GM18499 (cell line): ENCODE data around the gene ASCL2.

Source experiments
- ATAC-seq: cut with Tn5 transposase; IDR thresholded peaks from one replicate; pipeline ENCODE4 v1.9.1; 2021; ENCODE audit warnings: moderate number of reproducible peaks; ENCODE audit not compliant: insufficient read depth, unreplicated experiment

The ASCL2 gene

DNA sequence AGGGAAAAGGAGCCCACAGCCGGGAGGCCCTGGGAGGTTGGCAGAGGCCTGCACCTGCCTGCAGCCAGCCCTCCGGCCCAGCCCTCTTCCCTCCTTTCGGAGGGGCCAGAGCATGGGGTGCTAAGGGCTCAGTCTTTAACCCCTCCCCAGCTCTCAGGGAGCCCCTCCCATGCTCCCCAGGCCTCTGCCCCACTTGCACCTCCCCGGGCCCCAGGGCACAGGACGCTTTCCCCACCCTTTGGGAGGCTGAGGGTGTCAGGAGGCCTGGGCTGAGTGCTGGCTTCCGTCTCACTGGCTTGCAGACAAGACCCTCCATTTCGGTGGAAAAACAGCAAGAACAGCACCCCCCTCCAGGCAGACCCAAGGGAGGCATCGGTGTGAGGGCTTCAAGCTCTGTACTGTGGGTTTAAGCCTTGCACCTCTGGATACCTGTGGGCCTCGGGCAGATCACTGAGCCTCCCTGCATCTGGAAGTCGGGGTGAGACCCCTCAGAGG lies 7.3 kb downstream of the ASCL2 start:
- no peak for ATAC-seq

DNA sequence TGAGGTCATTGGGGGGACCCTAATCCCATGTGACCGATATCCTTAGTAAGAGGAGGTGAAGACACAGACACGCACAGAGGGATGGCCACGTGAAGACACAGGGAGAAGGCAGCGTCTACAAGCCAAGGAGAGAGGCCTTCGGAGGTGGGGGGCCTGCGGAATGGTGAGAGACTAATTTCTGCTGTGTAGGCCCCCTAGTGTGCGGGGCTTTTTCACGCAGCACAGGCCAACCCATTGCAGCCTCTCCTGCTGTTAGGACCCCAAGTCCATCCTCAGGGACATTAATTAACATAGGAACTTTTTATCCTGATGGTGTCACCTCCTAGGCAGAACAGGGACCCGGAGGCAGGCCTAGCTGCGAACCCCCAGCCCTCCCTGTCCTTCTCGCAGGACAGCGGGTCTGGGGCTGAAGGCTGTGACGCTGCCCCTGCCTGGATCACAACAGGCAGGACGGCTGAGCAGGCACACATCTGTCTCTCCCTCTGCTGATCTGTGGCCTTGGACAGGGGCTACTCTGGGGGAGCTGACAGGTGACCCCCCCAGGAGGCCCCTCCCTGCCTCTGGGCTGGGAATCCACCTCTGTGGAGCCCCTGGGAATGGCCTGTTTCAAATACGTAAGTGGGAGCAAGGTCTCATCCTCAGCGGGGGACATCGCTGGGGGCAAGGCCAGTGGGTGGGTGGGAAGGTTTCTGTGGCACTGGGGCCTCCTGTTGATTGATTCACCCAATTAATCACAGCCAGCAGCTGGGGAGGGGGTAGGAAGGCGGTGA lies 7.9 kb downstream of the ASCL2 start:
- no peak for ATAC-seq

DNA sequence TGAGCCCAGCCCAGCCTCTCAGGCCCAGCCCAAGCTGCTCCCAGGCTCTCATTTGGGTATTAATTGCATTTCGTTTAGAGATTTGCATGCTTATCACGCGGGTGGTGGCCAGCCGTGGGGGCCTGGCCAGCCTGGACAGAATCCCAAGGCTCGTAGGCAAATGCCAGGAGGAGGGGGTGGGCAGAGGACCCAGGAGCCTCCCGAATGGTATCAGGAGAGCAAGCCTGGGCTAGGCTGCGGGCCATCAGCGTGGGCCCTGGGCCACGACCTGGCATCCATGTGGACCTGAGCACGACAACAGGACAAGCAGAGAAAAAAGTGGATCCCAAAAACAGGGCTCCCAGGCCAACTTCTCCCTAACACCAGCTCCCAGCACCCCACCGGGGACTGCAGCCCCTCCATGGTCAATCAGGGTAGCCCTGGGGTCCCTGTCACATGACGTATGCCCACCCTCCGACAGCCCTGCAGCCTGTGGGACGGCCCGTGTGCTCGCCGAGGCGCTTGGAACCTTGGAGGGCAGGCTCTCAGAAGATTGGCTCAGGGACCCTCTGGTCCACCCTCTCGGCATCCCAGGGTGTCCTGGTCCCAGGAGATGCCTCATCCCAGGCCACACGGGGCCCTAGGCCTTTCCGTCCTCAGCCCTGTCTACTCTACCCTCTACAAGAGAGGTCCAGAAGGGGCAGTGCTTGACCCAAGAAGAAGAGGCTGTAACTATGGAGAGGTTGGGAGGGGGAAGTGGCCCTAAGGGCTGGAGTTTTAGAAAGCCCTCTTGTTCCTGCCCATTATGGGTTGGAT lies 8.8 kb downstream of the ASCL2 start:
- no peak for ATAC-seq

DNA sequence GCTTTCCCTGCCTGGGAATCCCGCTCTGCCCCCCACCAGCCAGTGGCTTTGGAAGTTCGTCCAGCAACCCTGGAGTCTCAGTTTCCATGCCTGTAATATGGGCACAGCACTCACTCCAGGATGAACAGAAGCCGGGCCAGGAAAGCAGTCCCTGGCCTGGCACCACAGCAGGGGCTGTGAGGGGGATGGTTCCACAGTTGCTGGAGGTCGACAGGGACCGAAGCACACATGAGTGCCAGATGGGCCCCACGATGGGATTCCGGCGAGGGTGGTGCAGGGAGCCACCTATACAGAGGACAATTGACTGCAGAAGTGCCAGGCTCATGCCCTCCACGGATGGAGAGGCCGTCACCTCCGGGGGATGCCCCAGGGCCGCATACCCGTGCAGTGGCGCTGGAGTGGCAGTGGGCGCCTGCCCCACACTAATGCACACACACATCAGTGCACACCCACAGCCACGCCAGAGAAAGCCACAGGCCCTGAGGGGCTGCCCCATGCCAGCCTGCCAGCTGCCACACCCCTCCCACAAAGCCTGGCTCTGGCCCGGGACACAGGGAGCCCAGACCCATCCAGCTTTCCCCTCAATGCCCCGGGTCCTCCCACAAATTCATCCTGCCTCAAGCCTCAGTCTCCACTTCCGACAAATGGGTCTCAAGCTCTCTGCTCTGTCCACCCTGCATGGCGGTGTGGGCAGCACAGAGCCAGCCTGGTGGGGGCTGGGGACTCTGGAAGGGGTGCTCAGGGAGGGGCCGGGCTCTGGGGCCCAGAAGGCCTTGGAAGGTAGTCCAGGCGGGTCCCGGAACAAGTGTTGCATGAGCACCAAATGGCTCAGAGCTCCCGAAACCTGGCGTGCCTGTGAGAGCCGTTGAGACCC lies 9.7 kb downstream of the ASCL2 start:
- no peak for ATAC-seq

DNA sequence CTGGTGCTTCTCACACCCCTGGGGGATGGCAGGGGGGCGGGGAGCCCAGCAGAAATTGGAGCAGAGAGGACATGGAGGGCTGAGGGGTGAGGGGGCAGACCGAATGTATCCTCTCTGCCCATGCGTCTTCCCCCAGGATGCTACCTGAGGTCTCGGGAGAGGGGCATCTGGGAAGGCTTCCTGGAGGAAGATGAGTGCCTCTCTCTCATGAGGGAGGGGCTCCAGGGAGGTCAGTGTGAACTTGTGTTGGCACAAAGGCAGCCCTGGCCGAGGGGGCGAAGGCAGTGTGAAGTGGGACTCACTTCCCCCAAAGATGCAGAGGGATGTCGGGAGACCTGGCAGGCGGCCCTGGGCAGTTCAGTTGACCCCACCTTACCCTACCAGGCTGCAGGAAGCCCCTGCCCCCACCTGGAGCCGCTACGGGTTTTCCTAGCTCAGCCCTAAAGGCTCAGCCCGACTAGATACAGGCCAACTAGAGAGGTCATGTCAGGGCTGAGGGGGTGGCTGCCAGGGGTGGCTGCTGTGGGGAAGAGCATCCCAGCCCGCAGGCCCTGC lies 10.4 kb downstream of the ASCL2 start:
- no peak for ATAC-seq

DNA sequence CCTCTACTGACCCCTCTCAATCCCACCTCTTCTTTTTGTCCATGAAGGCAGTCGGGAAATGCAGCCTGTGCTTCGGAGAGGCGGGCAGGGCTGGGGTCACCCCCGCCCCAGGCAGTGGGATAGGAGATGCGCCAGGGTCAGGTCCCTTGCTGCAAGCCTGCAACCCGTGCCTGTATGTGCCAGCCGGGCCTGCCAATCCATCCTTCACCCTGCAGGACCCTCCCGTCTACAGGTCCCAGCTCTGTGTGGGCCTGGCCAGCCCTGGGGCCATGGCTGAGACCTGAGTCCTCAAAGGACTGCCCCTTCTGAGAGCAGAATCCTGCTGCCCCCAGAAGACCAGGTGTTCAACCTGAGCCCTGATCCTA lies 10.9 kb downstream of the ASCL2 start:
- ATAC-seq, result no peak

DNA sequence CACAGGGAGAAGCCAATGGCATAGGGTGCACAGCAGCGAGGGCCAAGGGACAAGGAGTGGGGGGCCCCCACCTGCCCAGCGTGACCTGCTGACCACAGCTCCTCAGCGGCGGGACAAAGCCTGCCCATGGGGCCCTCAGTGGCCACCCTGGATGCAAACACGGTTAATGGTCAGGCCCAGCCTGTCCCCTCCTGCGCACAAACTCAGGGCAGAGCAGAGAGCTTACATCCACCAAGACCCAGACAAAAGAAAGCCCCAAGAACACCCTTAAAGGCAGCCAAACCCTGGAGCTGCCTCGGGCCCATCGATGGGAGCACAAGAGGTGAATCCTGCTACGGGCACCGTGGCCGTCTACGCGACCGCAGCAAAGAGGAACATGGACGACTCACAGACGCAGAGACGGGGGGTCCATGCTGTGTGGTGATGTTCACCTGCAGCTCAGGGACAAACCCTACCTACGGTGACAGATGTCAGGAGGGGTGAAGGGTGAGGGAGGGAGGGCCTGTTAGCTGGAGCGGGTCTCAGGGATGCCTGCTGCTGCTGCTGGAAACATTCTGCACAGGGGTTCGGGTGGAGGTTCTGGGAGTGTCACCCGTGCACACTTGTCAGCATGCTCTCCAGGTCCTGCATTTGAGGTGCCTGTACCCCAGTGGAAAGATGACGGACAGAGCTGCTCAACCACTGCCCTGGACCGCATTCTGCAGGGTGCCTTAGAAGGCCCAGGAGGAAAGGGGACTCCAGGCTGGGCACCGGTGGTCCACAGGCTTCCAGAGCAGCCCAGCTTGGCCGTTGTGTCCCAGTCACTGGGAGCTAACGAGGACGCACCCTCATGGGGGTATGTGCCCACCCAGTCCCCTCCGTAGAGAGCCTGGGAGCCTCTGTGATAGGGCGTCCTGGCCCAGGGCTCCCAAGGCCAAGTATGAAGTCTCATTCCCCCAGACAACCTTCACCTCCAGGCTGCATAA lies 11.6 kb downstream of the ASCL2 start:
- ATAC-seq, result no peak

DNA sequence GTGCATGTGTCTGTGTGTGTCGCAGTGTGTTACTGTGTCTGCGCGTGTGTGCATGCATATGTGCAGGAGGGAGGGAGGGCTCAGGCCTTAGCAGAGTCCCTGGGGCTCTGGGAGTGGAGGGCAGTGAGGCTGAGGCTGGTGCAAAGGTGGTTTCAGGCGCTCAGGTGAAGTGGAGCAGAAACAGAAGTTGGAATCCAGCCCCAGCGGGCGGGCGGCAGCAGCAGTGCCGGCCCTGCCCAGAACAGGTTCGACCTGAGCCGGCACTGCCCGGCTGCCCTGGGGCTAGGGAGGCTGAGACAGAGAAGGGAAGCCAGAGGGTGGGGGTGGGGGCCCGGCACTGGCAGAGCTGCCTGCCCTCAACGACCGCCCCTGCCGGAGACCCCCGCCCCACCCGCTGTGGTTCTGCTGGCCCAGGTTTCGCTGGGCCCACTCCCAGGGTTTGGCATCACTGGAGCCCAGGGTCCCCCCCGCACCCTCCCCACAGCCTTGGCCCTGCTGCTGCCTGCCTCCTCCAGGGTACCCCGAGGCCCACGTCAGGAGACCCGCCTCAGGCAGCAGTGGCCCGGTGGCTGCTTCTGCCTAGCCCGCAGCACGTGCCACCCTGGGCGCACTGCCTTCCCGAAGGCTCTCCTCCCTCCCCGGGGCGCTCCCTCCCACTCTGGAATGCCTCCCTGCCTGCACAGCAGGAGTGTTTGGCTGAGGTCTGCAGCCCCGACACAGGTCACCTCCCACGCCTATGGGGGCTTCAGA lies 13.3 kb downstream of the ASCL2 start:
- ATAC-seq, result no peak

DNA sequence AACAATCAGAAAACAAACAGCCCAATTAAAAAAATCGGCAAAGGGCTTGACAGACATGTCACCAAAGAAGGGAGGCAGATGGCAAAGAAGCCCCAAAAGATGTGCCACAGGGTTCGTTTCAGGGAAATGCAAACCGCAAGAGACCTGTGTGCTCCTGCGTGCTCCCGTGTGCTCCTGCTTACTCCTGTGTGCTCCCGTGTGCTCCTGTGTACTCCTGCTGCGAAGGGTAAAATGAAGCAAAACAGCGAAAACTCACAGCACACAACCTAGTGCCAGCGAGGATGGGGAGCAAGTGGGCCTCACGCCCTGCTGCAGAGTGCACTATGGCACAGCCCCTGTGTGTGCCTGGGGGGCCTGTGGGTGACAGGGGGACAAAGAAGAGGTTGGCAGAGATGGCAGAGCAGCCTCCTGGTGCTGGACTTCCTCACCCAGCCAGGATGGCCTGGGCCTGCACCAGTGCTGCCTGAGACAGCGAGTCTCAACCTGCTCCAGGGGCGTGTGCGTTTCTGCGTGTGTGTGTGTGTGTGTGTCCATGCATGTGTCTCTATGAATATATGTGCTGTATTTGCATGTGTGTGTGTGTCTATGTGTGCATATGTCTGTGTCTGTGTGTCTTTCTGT lies 14.0 kb downstream of the ASCL2 start:
- ATAC-seq, result no peak

DNA sequence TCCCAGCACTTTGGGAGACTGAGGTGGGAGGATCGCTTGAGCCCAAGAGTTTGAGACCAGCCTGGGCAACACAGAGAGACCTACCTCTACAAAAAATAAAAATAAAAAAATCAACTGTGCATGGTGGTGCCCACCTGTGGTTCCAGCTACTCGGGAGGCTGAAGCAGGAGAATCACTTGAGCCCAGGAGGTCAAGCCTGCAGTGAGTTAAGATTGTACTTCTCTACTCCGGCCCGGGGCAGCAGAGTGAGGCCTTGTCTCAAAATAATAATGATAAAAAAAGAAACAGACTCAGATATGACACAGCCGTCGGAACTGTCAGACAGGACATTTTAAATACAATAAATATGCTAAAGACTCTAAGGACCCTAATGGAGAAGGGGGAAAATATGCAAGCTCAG lies 18.4 kb downstream of the ASCL2 start:
- no peak for ATAC-seq

DNA sequence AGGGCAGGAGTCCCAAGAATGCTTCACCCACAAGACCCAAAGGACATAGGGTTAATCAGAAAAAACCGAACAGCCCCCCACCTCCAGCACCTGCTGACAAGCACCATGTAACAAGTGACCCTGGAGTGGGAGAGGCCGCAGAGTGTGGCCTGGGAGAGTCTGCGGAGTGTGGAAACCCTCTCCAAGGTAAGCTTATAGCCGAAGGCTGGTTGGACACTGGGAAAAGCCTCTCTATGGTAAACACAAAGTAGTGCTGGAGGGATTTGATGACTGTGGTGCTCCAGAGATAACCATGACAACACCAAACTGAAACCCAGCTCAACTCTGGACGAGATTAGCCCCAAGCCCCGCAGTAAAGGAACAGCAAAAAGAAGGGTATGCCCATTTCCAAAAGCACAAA lies 19.2 kb downstream of the ASCL2 start:
- ATAC-seq, result no peak

DNA sequence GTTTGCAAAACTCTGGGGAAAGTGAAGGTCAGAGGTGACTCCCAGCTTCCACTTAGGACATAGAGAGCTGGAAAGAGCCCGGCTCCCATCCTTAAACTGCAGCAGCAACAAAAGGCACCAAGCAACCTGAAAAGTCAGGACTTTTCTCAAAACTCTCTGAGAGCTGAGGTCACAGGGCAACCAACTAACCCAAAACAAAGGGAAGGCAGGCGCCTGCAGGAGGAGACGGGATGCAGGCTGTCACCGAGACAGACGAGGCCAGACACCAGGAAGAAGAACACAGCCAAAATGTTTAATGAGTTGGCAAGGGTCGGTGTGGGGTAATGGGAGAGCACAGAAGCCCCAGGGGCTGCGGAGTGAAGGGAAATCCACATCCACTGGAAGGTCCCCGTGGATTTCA lies 19.9 kb downstream of the ASCL2 start:
- no peak for ATAC-seq

DNA sequence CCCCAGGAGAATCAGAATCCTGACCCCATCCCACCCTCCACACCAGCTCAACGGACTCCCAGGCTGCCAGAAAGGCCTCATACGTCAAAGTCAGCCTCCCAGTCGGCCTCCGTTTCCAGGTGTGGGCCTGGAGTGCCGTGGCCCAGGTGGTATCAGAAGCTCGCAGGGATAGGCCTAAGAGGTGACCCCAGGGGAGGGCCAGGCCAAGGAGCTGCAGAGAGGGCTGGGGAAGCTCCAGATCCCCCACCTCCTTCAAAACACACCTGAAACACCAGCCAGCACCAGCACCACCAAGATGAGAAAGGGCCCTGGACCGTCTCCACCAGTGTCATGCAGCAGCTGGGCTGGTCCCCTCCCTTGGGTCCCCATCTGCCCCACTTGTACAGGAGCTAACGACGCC lies 20.3 kb downstream of the ASCL2 start:
- ATAC-seq, result no peak

DNA sequence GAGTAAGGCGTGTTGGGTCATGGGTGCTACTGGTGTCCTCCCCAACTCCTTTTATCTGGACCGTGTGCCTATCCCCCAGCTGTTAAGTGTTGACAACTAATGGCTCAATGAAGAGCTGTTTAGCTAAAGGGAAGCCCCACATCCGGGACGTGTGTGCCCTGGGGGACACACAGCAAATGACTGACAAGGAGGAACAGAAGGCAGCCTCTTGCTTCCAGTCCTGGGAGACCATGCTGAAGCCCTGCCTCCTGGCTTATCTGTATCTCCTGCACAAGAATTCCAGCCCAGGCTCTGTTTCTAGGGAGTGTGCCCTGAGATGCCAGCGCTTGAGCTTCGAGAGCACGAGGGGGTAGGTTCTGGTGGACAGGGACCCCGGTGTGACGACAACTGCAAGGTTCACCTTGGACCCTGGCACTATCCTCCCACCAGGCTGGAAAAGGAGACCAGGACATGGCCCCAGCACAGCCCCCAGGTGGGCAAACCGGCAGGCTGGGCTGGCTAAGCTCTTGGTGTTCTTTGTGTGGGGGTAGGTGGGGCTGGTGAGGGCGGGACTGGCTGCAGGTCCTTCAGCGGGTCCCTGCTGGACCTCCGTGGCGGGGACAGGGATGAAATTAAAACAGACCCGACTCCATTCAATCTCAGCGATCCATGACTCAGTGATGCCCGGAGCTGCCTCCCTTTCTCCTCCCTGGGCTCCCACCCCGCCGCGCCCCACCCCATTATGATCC lies 21.0 kb downstream of the ASCL2 start:
- no peak for ATAC-seq

DNA sequence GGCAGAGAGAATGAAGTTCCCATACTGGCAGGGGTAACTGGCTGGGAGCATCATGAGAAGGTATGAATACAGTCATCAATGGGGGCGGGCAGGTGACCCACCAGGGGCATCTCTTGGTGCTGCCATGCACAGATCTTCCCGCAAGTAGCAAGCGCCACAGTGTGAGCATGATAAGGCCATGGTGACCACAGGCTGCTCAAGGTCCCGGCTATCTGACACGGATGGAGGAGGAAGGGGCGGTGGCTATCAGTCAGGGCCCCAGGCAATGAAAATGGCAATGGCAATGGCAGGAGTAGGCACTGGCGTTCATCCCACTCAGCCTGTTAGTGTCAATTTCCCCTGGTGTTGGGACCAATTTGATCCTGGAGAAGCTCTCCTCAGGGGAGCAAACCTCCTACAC lies 21.6 kb downstream of the ASCL2 start:
- no peak for ATAC-seq

DNA sequence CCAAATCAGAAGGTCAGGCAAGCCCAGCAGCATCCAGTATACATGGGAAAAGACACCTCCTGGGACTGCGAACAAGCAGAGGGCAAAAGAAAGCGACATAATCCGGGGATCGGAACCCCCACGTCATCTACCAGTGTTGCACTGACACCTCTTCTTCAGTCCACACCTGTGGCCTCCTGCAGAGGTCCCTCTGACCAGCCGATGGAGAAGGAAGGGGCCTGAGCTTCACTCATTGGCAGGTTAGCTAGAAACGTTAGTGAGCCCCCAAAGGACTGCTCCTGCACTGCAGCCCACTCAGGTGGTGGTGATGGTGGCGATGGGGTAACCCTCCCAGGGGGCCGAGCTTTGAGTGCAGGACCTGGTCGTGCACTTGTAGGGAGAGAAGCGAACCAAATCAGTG lies 22.1 kb downstream of the ASCL2 start:
- ATAC-seq, result no peak

DNA sequence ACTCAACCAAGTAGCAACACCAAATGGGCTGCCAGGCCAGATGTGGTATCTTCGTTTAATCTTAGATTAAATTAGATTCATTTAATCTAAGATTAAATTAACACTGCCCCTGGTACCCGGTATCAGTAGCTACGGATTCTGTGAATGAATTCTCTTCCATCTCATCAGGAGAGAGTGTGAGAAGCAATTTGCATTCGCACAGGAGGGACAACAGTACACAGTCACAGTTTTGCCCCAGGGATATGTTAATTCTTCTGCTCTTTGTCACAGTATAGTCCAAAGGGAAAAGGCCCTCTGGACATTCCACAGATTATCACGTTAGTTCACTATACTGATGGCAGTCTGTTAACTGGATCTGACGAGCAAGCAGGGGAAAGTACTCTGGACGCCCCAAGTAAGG lies 22.9 kb downstream of the ASCL2 start:
- ATAC-seq, result no peak

DNA sequence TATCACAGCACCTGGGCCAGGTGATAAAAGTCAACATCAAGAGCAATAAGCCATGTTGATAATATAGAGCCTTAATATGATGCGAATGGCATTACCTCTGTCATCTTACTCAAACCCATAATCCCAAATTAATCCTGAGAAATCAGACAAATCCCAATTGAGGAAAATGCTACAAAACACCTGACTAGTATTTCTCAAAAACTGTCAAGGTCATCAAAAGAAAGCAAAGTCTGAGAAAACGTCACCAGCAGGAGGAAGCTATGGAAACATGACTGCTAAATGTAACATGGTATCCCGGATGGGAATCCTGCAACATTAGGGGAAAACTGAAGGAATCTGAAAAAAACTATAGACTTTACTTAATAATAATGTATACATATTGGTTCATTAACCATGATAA lies 29.6 kb downstream of the ASCL2 start:
- no peak for ATAC-seq
